BE2C (cell line): ENCODE measurements around the gene IL12B.

Source experiments
- DNase-seq: peaks from one replicate; pipeline ENCODE4 v3.0.0-alpha.2; 2020
- H3K27me3 ChIP-seq: fragments of 250-450 bp; sonication (Bioruptor Pico); 2 replicates; pipeline ENCODE4 v1.5.1; 2020; ENCODE audit warnings: mild to moderate bottlenecking
- H3K36me3 ChIP-seq: fragments of 250-450 bp; sonication (Bioruptor Pico); 2 replicates; pipeline ENCODE4 v1.5.1; 2020; ENCODE audit warnings: mild to moderate bottlenecking
- H3K4me1 ChIP-seq: fragments of 250-450 bp; sonication (Bioruptor Pico); 2 replicates; pipeline ENCODE4 v1.5.1; 2020
- H3K4me3 ChIP-seq: 2 replicates; pipeline ENCODE4 v1.5.1; 2011; ENCODE audit warnings: low read depth, low read length
- H3K9me3 ChIP-seq: fragments of 250-450 bp; sonication (Bioruptor Pico); 2 replicates; pipeline ENCODE4 v1.5.1; 2020
- CTCF ChIP-seq: IDR thresholded peaks from 2 replicates; pipeline ENCODE4 v1.5.1; 2012; ENCODE audit warnings: mild to moderate bottlenecking, low read depth, low read length

IL12B gene

GRCh38 chr5:159316519-159317383 lies 13.5 kb downstream of the IL12B start:
- Histone ChIP-seq H3K27me3 (no peaks in the 10 kb centered on the region; the same call in 1 of the 2 replicates), H3K9me3 (no peaks in the 10 kb centered on the region), H3K4me1 (peaks cover 13% of the 10 kb centered on the region), H3K36me3 (no peaks in the 10 kb centered on the region), H3K4me3 (no peak overlapping the region)
- TF ChIP-seq CTCF = peak; percentile 94
- DNase-seq = peak; percentile 52

- Histone ChIP-seq H3K9me3 (no peaks in the 10 kb centered on the region), H3K4me1 (no peaks in the 10 kb centered on the region), H3K36me3 (no peaks in the 10 kb centered on the region), H3K27me3 (peaks cover 24% of the 10 kb centered on the region), H3K4me3 (no peak overlapping the region)
- no peak for TF ChIP-seq CTCF
- DNase-seq = no peak
Measured at GRCh38 chr5:159313197-159313596, 17.1 kb downstream of the IL12B start.

GRCh38 chr5:159311063-159311462 lies 19.2 kb downstream of the IL12B start:
- no peaks in the 10 kb centered on the region for H3K9me3 ChIP-seq
- no peak for TF ChIP-seq CTCF
- no peak overlapping the region for H3K4me3 ChIP-seq
- peaks cover 33% of the 10 kb centered on the region for H3K27me3 ChIP-seq
- no peaks in the 10 kb centered on the region for H3K4me1 ChIP-seq
- H3K36me3 ChIP-seq = no peaks in the 10 kb centered on the region
- DNase-seq = no peak

GRCh38 chr5:159310511-159310910 lies 19.8 kb downstream of the IL12B start:
- Histone ChIP-seq H3K4me3 (no peak overlapping the region; the same call in 1 of the 2 replicates), H3K9me3 (no peaks in the 10 kb centered on the region), H3K4me1 (no peaks in the 10 kb centered on the region), H3K27me3 (peaks cover 38% of the 10 kb centered on the region), H3K36me3 (no peaks in the 10 kb centered on the region)
- no peak for TF ChIP-seq CTCF
- no peak for DNase-seq

GRCh38 chr5:159309689-159310433 lies 20.4 kb downstream of the IL12B start:
- H3K4me3 ChIP-seq = no peak overlapping the region
- H3K4me1 ChIP-seq = no peaks in the 10 kb centered on the region
- H3K27me3 ChIP-seq = peaks cover 45% of the 10 kb centered on the region
- peak; percentile 20 for DNase-seq
- TF ChIP-seq CTCF = no peak
- H3K9me3 ChIP-seq = no peaks in the 10 kb centered on the region
- H3K36me3 ChIP-seq = no peaks in the 10 kb centered on the region
